ENCODE measurements around the gene RBM38.

RBM38 gene

DNA sequence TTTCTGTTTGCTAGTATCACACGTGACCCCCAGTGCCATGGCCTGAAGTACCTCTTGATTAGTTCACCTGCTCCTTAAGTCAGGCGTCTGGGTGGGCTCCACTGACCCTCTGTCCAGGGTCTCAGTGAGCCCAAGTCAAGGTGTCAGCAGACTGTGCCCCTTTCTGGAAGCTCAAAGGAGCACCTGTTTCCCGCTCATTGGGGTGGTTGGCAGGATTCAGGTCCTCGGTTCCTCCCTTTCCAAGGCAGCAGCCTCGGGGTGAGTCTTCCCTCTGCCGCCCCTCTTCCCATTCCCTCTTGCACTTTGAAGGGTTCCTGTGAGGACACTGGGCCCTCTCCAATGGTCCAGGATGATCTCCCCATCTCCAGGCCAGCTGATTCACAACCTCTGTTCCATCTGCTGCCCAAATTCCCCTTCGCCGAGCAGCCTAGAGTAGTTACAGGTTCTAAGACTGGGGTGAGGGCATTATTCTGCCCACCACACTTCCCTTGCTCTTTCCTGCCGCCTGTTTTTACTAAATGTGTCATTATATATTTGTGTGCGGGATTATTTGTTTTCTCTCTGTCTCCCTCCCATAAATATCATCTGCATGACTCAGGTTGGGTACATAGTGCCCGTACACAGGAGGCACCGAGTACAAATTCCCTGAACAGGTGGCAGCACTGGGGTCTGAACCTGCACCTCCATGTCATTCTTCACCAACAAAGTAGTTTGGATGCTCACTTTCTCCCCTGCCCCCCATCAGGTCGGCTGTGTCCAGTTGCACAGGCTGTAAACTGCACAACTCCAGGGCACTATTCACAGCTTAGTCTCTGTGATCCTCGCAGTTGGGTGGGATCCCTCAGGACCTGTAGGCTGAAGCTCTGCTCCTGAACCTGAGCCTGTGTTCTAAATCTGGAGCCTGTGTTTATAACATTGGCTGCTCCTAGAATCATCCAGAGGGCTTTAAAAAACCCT, 58.5 kb downstream of the RBM38 start:
- TF ChIP-seq EZH2phosphoT487 (IDR thresholded peaks at IDR 0.05; ENCODE audit: low read depth) = no peak
- no peak for TF ChIP-seq CTCF (IDR thresholded peaks at IDR 0.05; ENCODE audit: low read depth, low read length)
- Histone ChIP-seq H3K4me1 (ENCODE audit: low read length) (peaks cover 42% of the 10 kb centered on the region), H3K27me3 (ENCODE audit: low read depth, low read length) (peaks cover 38% of the 10 kb centered on the region), H3K79me2 (ENCODE audit: low read length) (no peaks in the 10 kb centered on the region), H3K9me3 (ENCODE audit: insufficient read depth, low read length) (peaks cover 8% of the 10 kb centered on the region; the same call in 1 of the 2 replicates), H4K20me1 (ENCODE audit: insufficient read depth, low read length) (no peaks in the 10 kb centered on the region), H3K4me2 (ENCODE audit: low read length) (peak overlapping the region; percentile 85), H3K9ac (ENCODE audit: low read length) (no peak overlapping the region; the same call in 1 of the 2 replicates), H3K36me3 (replicated peaks; ENCODE audit: low read depth, low read length) (no peaks in the 10 kb centered on the region), H2AFZ (ENCODE audit: low read depth, low read length) (no peak overlapping the region), H3K27ac (ENCODE audit: low read length) (no peak overlapping the region), H3K4me3 (ENCODE audit: low read length) (peak overlapping the region; percentile 68)

GRCh38 chr20:57450419-57450818, 59.2 kb downstream of the RBM38 start:
- Histone ChIP-seq H3K27ac (ENCODE audit: low read length) (no peak overlapping the region; the same call in 1 of the 2 replicates), H3K9me3 (ENCODE audit: insufficient read depth, low read length) (peaks cover 8% of the 10 kb centered on the region; the same call in 1 of the 2 replicates), H3K4me3 (ENCODE audit: low read length) (peak overlapping the region; percentile 68), H3K36me3 (replicated peaks; ENCODE audit: low read depth, low read length) (no peaks in the 10 kb centered on the region), H3K4me2 (ENCODE audit: low read length) (peak overlapping the region; percentile 85), H4K20me1 (ENCODE audit: insufficient read depth, low read length) (no peaks in the 10 kb centered on the region), H3K79me2 (ENCODE audit: low read length) (no peaks in the 10 kb centered on the region), H3K9ac (ENCODE audit: low read length) (peak overlapping the region; percentile 37), H3K4me1 (ENCODE audit: low read length) (peaks cover 42% of the 10 kb centered on the region), H3K27me3 (ENCODE audit: low read depth, low read length) (peaks cover 39% of the 10 kb centered on the region), H2AFZ (ENCODE audit: low read depth, low read length) (peak overlapping the region; percentile 28; the same call in 1 of the 2 replicates)
- no peak for TF ChIP-seq EZH2phosphoT487 (IDR thresholded peaks at IDR 0.05; ENCODE audit: low read depth)

GRCh38 chr20:57450931-57451330, 59.7 kb downstream of the RBM38 start:
- no peaks in the 10 kb centered on the region for H4K20me1 ChIP-seq (ENCODE audit: insufficient read depth, low read length)
- H3K79me2 ChIP-seq (ENCODE audit: low read length) = no peaks in the 10 kb centered on the region
- peak overlapping the region; percentile 28; the same call in 1 of the 2 replicates for H2AFZ ChIP-seq (ENCODE audit: low read depth, low read length)
- TF ChIP-seq CTCF (IDR thresholded peaks at IDR 0.05; ENCODE audit: low read depth, low read length) (no peak; the same call in 1 of the 2 replicates), EZH2phosphoT487 (IDR thresholded peaks at IDR 0.05; ENCODE audit: low read depth) (no peak)
- peaks cover 42% of the 10 kb centered on the region for H3K4me1 ChIP-seq (ENCODE audit: low read length)
- no peaks in the 10 kb centered on the region for H3K36me3 ChIP-seq (replicated peaks; ENCODE audit: low read depth, low read length)
- peaks cover 3% of the 10 kb centered on the region; the same call in 1 of the 2 replicates for H3K9me3 ChIP-seq (ENCODE audit: insufficient read depth, low read length)
- H3K4me3 ChIP-seq (ENCODE audit: low read length) = peak overlapping the region; percentile 68
- H3K9ac ChIP-seq (ENCODE audit: low read length) = peak overlapping the region; percentile 37
- H3K4me2 ChIP-seq (ENCODE audit: low read length) = peak overlapping the region; percentile 85
- no peak overlapping the region for H3K27ac ChIP-seq (ENCODE audit: low read length)
- peaks cover 38% of the 10 kb centered on the region for H3K27me3 ChIP-seq (ENCODE audit: low read depth, low read length)

- H3K79me2 ChIP-seq (ENCODE audit: low read length) = no peaks in the 10 kb centered on the region
- H3K4me2 ChIP-seq (ENCODE audit: low read length) = peak overlapping the region; percentile 85
- H3K4me3 ChIP-seq (ENCODE audit: low read length) = peak overlapping the region; percentile 68
- no peak overlapping the region for H2AFZ ChIP-seq (ENCODE audit: low read depth, low read length)
- TF ChIP-seq EZH2phosphoT487 (IDR thresholded peaks at IDR 0.05; ENCODE audit: low read depth) (no peak), CTCF (IDR thresholded peaks at IDR 0.05; ENCODE audit: low read depth, low read length) (no peak)
- H3K4me1 ChIP-seq (ENCODE audit: low read length) = peaks cover 42% of the 10 kb centered on the region
- H4K20me1 ChIP-seq (ENCODE audit: insufficient read depth, low read length) = no peaks in the 10 kb centered on the region
- H3K27ac ChIP-seq (ENCODE audit: low read length) = no peak overlapping the region
- H3K36me3 ChIP-seq (replicated peaks; ENCODE audit: low read depth, low read length) = no peaks in the 10 kb centered on the region
- peaks cover 33% of the 10 kb centered on the region for H3K27me3 ChIP-seq (ENCODE audit: low read depth, low read length)
- peak overlapping the region; percentile 37; the same call in 1 of the 2 replicates for H3K9ac ChIP-seq (ENCODE audit: low read length)
- H3K9me3 ChIP-seq (ENCODE audit: insufficient read depth, low read length) = no peaks in the 10 kb centered on the region
Measured at GRCh38 chr20:57451431-57451794, 60.2 kb downstream of the RBM38 start.
